ENCODE results near the gene EXOC3L1. TPM values are rescaled to one million over a fixed set of nuclear protein-coding genes. Genes with fewer than 3 reads are reported as not detected.

Gene EXOC3L1
- total and polyA plus RNA-seq, 2 of the 13 experiments (the other 11 are each of a cell fraction or from before 2014, with no cell fraction given) = 0.12 TPM; not detected in 1

DNA sequence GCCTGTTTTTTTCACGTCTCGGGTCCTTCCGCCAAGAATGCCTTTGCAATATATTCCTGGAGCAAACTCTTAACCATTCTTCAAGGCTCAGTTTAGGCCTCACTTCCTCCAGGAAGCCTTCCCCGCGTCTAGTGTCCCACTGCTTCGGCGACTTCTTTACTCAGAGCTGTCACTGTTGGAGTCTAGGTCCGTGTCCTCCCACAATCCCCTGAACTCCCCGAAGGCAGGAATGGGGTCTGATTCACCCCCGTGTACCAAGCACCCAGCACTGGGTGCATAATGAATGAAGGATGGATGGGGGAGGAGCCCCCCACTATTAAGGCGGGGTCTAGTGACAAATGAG, 6.7 kb downstream of the EXOC3L1 start (continued):
- TF ChIP-seq IRF2 (CRISPR knock-in tag; IDR thresholded peaks at IDR 0.05) (0 out of 2 replicates have a peak, but pooled peaks have one; percentile 7), PCBP1 (IDR thresholded peaks at IDR 0.05; ENCODE audit: borderline replicate concordance, low read depth, low read length) (no peak), AFF4 (CRISPR knock-in tag; IDR thresholded peaks at IDR 0.05) (0 out of 2 replicates have a peak, but pooled peaks have one; percentile 5), CBX5 (CRISPR knock-in tag; IDR thresholded peaks at IDR 0.05; ENCODE audit: borderline replicate concordance) (0 out of 2 replicates have a peak, but pooled peaks have one; percentile 12), ELF4 (CRISPR knock-in tag; IDR thresholded peaks at IDR 0.05; ENCODE audit: borderline replicate concordance) (no peak), ZMYM4 (CRISPR knock-in tag; IDR thresholded peaks at IDR 0.05) (no peak; the same call in 1 of the 2 replicates), ZNF878 (CRISPR knock-in tag; IDR thresholded peaks at IDR 0.05) (no peak), ZKSCAN1 (IDR thresholded peaks at IDR 0.05; ENCODE audit: low read length) (no peak), ZMYM3 (CRISPR knock-in tag; IDR thresholded peaks at IDR 0.05) (0 out of 2 replicates have a peak, but pooled peaks have one; percentile 15), ZNF891 (CRISPR knock-in tag; IDR thresholded peaks at IDR 0.05) (no peak), ZNF678 (CRISPR knock-in tag; IDR thresholded peaks at IDR 0.05) (no peak), GLI4 (CRISPR knock-in tag; IDR thresholded peaks at IDR 0.05; ENCODE audit: borderline replicate concordance) (peak; percentile 17; the same call in 1 of the 2 replicates), ZNF879 (CRISPR knock-in tag; IDR thresholded peaks at IDR 0.05) (0 out of 2 replicates have a peak, but pooled peaks have one; percentile 46), ZNF616 (CRISPR knock-in tag; IDR thresholded peaks at IDR 0.05; ENCODE audit: low read depth) (no peak), POLR2G (IDR thresholded peaks at IDR 0.05; ENCODE audit: low read depth, low read length) (no peak), POLR2AphosphoS2 (IDR thresholded peaks at IDR 0.05; ENCODE audit: low read depth, low read length) (no peak), ZNF768 (CRISPR knock-in tag; IDR thresholded peaks at IDR 0.05) (no peak), PRDM15 (CRISPR knock-in tag; IDR thresholded peaks at IDR 0.05) (no peak)
- TF ChIP-seq, protein P1, sequence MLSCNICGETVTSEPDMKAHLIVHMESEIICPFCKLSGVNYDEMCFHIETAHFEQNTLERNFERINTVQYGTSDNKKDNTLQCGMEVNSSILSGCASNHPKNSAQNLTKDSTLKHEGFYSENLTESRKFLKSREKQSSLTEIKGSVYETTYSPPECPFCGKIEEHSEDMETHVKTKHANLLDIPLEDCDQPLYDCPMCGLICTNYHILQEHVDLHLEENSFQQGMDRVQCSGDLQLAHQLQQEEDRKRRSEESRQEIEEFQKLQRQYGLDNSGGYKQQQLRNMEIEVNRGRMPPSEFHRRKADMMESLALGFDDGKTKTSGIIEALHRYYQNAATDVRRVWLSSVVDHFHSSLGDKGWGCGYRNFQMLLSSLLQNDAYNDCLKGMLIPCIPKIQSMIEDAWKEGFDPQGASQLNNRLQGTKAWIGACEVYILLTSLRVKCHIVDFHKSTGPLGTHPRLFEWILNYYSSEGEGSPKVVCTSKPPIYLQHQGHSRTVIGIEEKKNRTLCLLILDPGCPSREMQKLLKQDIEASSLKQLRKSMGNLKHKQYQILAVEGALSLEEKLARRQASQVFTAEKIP (CRISPR knock-in tag; IDR thresholded peaks at IDR 0.05; ENCODE audit: borderline replicate concordance) = no peak
- TF ChIP-seq, protein P2, sequence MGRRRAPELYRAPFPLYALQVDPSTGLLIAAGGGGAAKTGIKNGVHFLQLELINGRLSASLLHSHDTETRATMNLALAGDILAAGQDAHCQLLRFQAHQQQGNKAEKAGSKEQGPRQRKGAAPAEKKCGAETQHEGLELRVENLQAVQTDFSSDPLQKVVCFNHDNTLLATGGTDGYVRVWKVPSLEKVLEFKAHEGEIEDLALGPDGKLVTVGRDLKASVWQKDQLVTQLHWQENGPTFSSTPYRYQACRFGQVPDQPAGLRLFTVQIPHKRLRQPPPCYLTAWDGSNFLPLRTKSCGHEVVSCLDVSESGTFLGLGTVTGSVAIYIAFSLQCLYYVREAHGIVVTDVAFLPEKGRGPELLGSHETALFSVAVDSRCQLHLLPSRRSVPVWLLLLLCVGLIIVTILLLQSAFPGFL (CRISPR knock-in tag; IDR thresholded peaks at IDR 0.05) = no peak

Data from HepG2 (cell line).